CD14-positive monocyte (primary cell): ENCODE measurements around the gene ACBD6. TPM values are rescaled to one million over a fixed set of nuclear protein-coding genes. Genes with fewer than 3 reads are reported as not detected.
A peak's percentile ranks its signal among the peaks of the same experiment; 100 is the strongest.

Experiments used
- DNase-seq, 3 donors: peaks; one replicate each; pipeline ENCODE4 v3.0.0-alpha.2; 2011 to 2022
- H2AFZ ChIP-seq: 2 replicates; pipeline ENCODE4 v1.6.0; 2012; ENCODE audit warnings: mild to moderate bottlenecking, low read depth, low read length, inconsistent platforms; ENCODE audit not compliant: insufficient read depth, poor library complexity, severe bottlenecking
- H3K27ac ChIP-seq, 2 donors: 1 replicate in 1 of 2; 2 replicates in 1 of 2; pipeline ENCODE4 v1.5.1; 2012 to 2013; ENCODE audit warnings: low read length in 2 of 2, control low read depth in 1 of 2, inconsistent platforms in 1 of 2, low read depth in 1 of 2, mild to moderate bottlenecking in 1 of 2
- H3K27me3 ChIP-seq, 2 donors: one replicate each; pipeline versions ENCODE4 v1.6.0 to v1.6.1; 2011 to 2013; ENCODE audit warnings: low read length in 2 of 2; ENCODE audit not compliant: control insufficient read depth in 2 of 2, insufficient read depth in 2 of 2
- H3K36me3 ChIP-seq, 2 donors: replicated peaks in 1 of 2; 1 replicate in 1 of 2; 2 replicates in 1 of 2; pipeline versions ENCODE4 v1.5.1 to v1.6.1; 2012 to 2013; ENCODE audit warnings: low read length in 2 of 2, control low read depth in 1 of 2, inconsistent platforms in 1 of 2, mild to moderate bottlenecking in 1 of 2; ENCODE audit not compliant: insufficient read depth in 2 of 2, control insufficient read depth in 1 of 2
- H3K4me1 ChIP-seq, 2 donors: 1 replicate in 1 of 2; 2 replicates in 1 of 2; pipeline versions ENCODE4 v1.5.1 to v1.6.1; 2012 to 2013; ENCODE audit warnings: low read length in 2 of 2, control low read depth in 1 of 2, inconsistent platforms in 1 of 2, mild to moderate bottlenecking in 1 of 2, moderate library complexity in 1 of 2; ENCODE audit not compliant: insufficient read depth in 2 of 2, control insufficient read depth in 1 of 2
- H3K4me2 ChIP-seq: replicated peaks from 2 replicates; pipeline ENCODE3; 2012; ENCODE audit warnings: low read length, moderate library complexity, mild to moderate bottlenecking; ENCODE audit not compliant: poor library complexity, severe bottlenecking; ENCODE audit errors: extremely low read depth
- H3K4me3 ChIP-seq, 3 experiments: fragments of 200-600 bp in 1 of 3; sonication (generic) in 1 of 3; replicated peaks in 1 of 3; 1 replicate in 2 of 3; 2 replicates in 1 of 3; pipeline ENCODE4 v1.5.1; 2011 to 2013; ENCODE audit warnings: low read length in 3 of 3, mild to moderate bottlenecking in 3 of 3, control low read depth in 2 of 3, low read depth in 2 of 3, inconsistent platforms in 1 of 3, moderate library complexity in 1 of 3
- H3K79me2 ChIP-seq: 2 replicates; pipeline ENCODE4 v1.6.0; 2012; ENCODE audit warnings: mild to moderate bottlenecking, control low read depth, inconsistent platforms, low read length, moderate library complexity; ENCODE audit not compliant: insufficient read depth
- H3K9ac ChIP-seq: 2 replicates; pipeline ENCODE4 v1.6.0; 2017; ENCODE audit warnings: low read length, mild to moderate bottlenecking; ENCODE audit not compliant: insufficient read depth, poor library complexity, severe bottlenecking
- H3K9me3 ChIP-seq, 2 donors: replicated peaks in 1 of 2; 1 replicate in 1 of 2; 2 replicates in 1 of 2; pipeline versions ENCODE4 v1.5.1 to v1.6.1; 2012 to 2013; ENCODE audit warnings: low read length in 2 of 2, control low read depth in 1 of 2; ENCODE audit not compliant: control insufficient read depth in 1 of 2, insufficient read depth in 1 of 2
- H4K20me1 ChIP-seq: 2 replicates; pipeline ENCODE4 v1.6.0; 2012; ENCODE audit warnings: mild to moderate bottlenecking, low read length, control low read depth, moderate library complexity; ENCODE audit not compliant: insufficient read depth
- H3K27ac Mint-ChIP-seq, 7 donors: one replicate each; pipeline ENCODE4 v1.8.0; 2020; ENCODE audit warnings: mild to moderate bottlenecking in 7 of 7, mixed read lengths in 7 of 7, moderate library complexity in 6 of 7, inconsistent platforms in 2 of 7
- H3K27me3 Mint-ChIP-seq, 3 donors: one replicate each; pipeline ENCODE4 v1.8.0; 2021 to 2022; ENCODE audit warnings: low read depth in 3 of 3, mild to moderate bottlenecking in 3 of 3, mixed read lengths in 3 of 3, moderate library complexity in 3 of 3, inconsistent platforms in 1 of 3
- H3K36me3 Mint-ChIP-seq, 2 donors: one replicate each; pipeline ENCODE4 v1.8.0; 2020; ENCODE audit warnings: mixed read lengths in 2 of 2, inconsistent platforms in 1 of 2, mild to moderate bottlenecking in 1 of 2
- H3K4me1 Mint-ChIP-seq: one replicate; pipeline ENCODE4 v1.8.0; 2020; ENCODE audit warnings: mild to moderate bottlenecking, mixed read lengths
- H3K4me3 Mint-ChIP-seq, 2 donors: one replicate each; pipeline ENCODE4 v1.8.0; 2020; ENCODE audit warnings: mild to moderate bottlenecking in 2 of 2, mixed read lengths in 2 of 2, moderate library complexity in 1 of 2
- H3K9me3 Mint-ChIP-seq, 7 donors: one replicate each; pipeline ENCODE4 v1.8.0; 2020 to 2022; ENCODE audit warnings: mixed read lengths in 7 of 7, mild to moderate bottlenecking in 6 of 7, moderate library complexity in 6 of 7, inconsistent platforms in 2 of 7
- CTCF ChIP-seq: fragments of 200-600 bp; IDR thresholded peaks from one replicate; pipeline ENCODE4 v1.8.0; 2022; ENCODE audit warnings: antibody characterized with exemption, mild to moderate bottlenecking
- whole genome bisulfite sequencing: methylation state at CpG from one replicate; pipeline ENCODE4 v1.1.5; 2013; ENCODE audit warnings: missing lambda C conversion rate; ENCODE audit not compliant: insufficient coverage; 5-methylcytosine and 5-hydroxymethylcytosine counted together
- intact Hi-C, 2 donors: fragments of 100-400 bp; cut with micrococcal nuclease; formaldehyde crosslinking; loops; one replicate each; pipeline versions ENCODE4 v1.15.0 to v1.15.1; 2023
- polyA plus RNA-seq, 3 donors: library from polyadenylated mRNA; depleted of rRNA in 1 of 3; unstranded in 2 of 3; stranded (reverse) in 1 of 3; fragments of 300-500 nt in 2 of 3; fragments of >200 nt in 1 of 3; fragmentation: Illumina TruSeq in 2 of 3; gene quantifications; 1 replicate in 2 of 3; 2 replicates in 1 of 3; pipeline ENCODE4 v1.2.3, GENCODE V29; 2012 to 2021

The ACBD6 gene
- polyA plus RNA-seq, 3 donors, result 19.3 to 35.3 (median 19.7) TPM

GRCh38 chr1:180497826-180498225 is 4.6 kb downstream of the ACBD6 start:
- H3K36me3 Mint-ChIP-seq, result peaks cover 21 to 28% of the 10 kb centered on the region in 2 donors
- H3K27me3 ChIP-seq, result no peaks in the 10 kb centered on the region
- H3K4me1 ChIP-seq, result peaks cover 10 to 16% of the 10 kb centered on the region in 2 donors
- no peaks in the 10 kb centered on the region for H3K9me3 ChIP-seq
- no peak overlapping the region for H3K4me3 Mint-ChIP-seq
- H3K36me3 ChIP-seq, result peaks cover 5 to 25% of the 10 kb centered on the region in 2 donors
- no peak overlapping the region for H3K4me3 ChIP-seq
- H3K4me1 Mint-ChIP-seq, result peaks cover 22% of the 10 kb centered on the region
- H3K9me3 Mint-ChIP-seq, result no peaks in the 10 kb centered on the region
- intact Hi-C loops, result no loop called here
- H3K27ac Mint-ChIP-seq, result no peak overlapping the region
- no peak overlapping the region for H3K27ac ChIP-seq
- no peak overlapping the region for H2AFZ ChIP-seq
- no peak for DNase-seq
- no peak for TF ChIP-seq CTCF
- peaks cover 0 to 2% (median 0%) of the 10 kb centered on the region in 3 donors for H3K27me3 Mint-ChIP-seq
- H3K9ac ChIP-seq, result no peak overlapping the region
- H3K4me2 ChIP-seq, result no peak overlapping the region
- H4K20me1 ChIP-seq, result no peaks in the 10 kb centered on the region
- WGBS, result no CpG with 5 or more reads among the region's 3 CpGs
- peaks cover 53% of the 10 kb centered on the region for H3K79me2 ChIP-seq

GRCh38 chr1:180494370-180494769 is 8.0 kb downstream of the ACBD6 start:
- no CpG with 5 or more reads among the region's 2 CpGs for WGBS
- Histone ChIP-seq H3K9me3 (no peaks in the 10 kb centered on the region), H3K79me2 (peaks cover 23% of the 10 kb centered on the region), H2AFZ (no peak overlapping the region), H3K4me3 (no peak overlapping the region), H3K4me1 (no peaks in the 10 kb centered on the region), H3K27me3 (no peaks in the 10 kb centered on the region), H3K9ac (no peak overlapping the region), H3K4me2 (no peak overlapping the region), H3K36me3 (peaks cover 17 to 46% of the 10 kb centered on the region in 2 donors), H3K27ac (no peak overlapping the region), H4K20me1 (no peaks in the 10 kb centered on the region)
- H3K4me3 Mint-ChIP-seq, result no peak overlapping the region
- H3K27ac Mint-ChIP-seq, result peak overlapping the region in 1 of 7 donors; percentile 62
- H3K27me3 Mint-ChIP-seq, result peaks cover 0 to 2% (median 0%) of the 10 kb centered on the region in 3 donors
- H3K4me1 Mint-ChIP-seq, result peaks cover 2% of the 10 kb centered on the region
- peaks cover 33 to 35% of the 10 kb centered on the region in 2 donors for H3K36me3 Mint-ChIP-seq
- H3K9me3 Mint-ChIP-seq, result no peaks in the 10 kb centered on the region
- intact Hi-C loops, result no loop called here
- no peak for TF ChIP-seq CTCF
- DNase-seq, result no peak
